Prostate gland (tissue), 2 donors: ENCODE measurements around the gene CRYBB2. TPM values are rescaled to one million over a fixed set of nuclear protein-coding genes. Genes with fewer than 3 reads are reported as not detected.

Source experiments
- DNase-seq: peaks from one replicate; pipeline ENCODE4 v3.0.0-alpha.2; 2019; ENCODE audit warnings: low spot score
- H3K27ac ChIP-seq, 2 donors: fragments of 200-600 bp; sonication (generic); 2 replicates each; pipeline ENCODE4 v1.5.1; 2017 to 2019
- H3K27me3 ChIP-seq: fragments of 200-600 bp; sonication (generic); replicated peaks from 2 replicates; pipeline ENCODE4 v1.5.1; 2019; ENCODE audit not compliant: insufficient read depth
- H3K36me3 ChIP-seq, 2 donors: fragments of 200-600 bp; sonication (generic); 1 replicate in 1 of 2; 2 replicates in 1 of 2; pipeline versions ENCODE4 v1.5.1 to v1.8.1; 2017 to 2019
- H3K4me1 ChIP-seq: fragments of 200-600 bp; sonication (generic); replicated peaks from 2 replicates; pipeline ENCODE4 v1.5.1; 2019
- H3K4me3 ChIP-seq, 2 donors: fragments of 200-600 bp; sonication (generic); 2 replicates each; pipeline ENCODE4 v1.5.1; 2017 to 2019
- H3K9me3 ChIP-seq: fragments of 200-600 bp; sonication (generic); 2 replicates; pipeline ENCODE4 v1.5.1; 2017
- CTCF ChIP-seq, 4 experiments: fragments of 200-600 bp in 2 of 4; fragments of 450-650 bp in 2 of 4; sonication (generic) in 2 of 4; IDR thresholded peaks; 1 replicate in 3 of 4; 2 replicates in 1 of 4; pipeline ENCODE4 v1.5.1; 2016 to 2019; ENCODE audit warnings: antibody characterized with exemption in 4 of 4, mild to moderate bottlenecking in 2 of 4, moderate library complexity in 2 of 4
- POLR2A ChIP-seq: fragments of 450-650 bp; IDR thresholded peaks from one replicate; pipeline ENCODE4 v1.6.1; 2016; ENCODE audit warnings: antibody characterized with exemption, mild to moderate bottlenecking
- POLR2AphosphoS5 ChIP-seq: sonication (generic); formaldehyde crosslinking; IDR thresholded peaks from one replicate; pipeline ENCODE4 v1.6.1; 2017; ENCODE audit warnings: antibody characterized with exemption
- WGBS: methylation state at CpG from one replicate; pipeline ENCODE4 v1.1.5; 2018; 5-methylcytosine and 5-hydroxymethylcytosine counted together
- intact Hi-C: fragments of 100-400 bp; cut with DNase I; formaldehyde crosslinking; loops from one replicate; pipeline ENCODE4 v1.14.2; 2022
- total RNA-seq, 2 donors: library from RNA; depleted of rRNA; stranded (reverse); fragments of >200 nt; gene quantifications; one replicate each; pipeline ENCODE4 v1.1.0, GENCODE V29; 2016

The CRYBB2 gene
- total RNA-seq, 2 donors from 2014 or later = 1.9 TPM; not detected in 1

GRCh38 chr22:25182131-25183110, 37.0 kb upstream of the CRYBB2 start:
- 88% methylated on average over 9 of the region's 10 CpGs for WGBS
- Histone ChIP-seq H3K36me3 (peaks cover 0 to 4% of the 10 kb centered on the region in 2 donors), H3K9me3 (no peaks in the 10 kb centered on the region), H3K4me1 (no peaks in the 10 kb centered on the region), H3K4me3 (no peak overlapping the region), H3K27me3 (no peaks in the 10 kb centered on the region), H3K27ac (no peak overlapping the region)
- intact Hi-C loops = no loop called here
- no peak for TF ChIP-seq POLR2AphosphoS5
- TF ChIP-seq POLR2A = no peak
- TF ChIP-seq CTCF (IDR thresholded peaks at IDR 0.05) = no peak
- DNase-seq = no peak

- no peak overlapping the region for H3K4me3 ChIP-seq
- no peak overlapping the region for H3K27ac ChIP-seq
- 84% methylated on average over 12 of the region's 12 CpGs for WGBS
- no peak for TF ChIP-seq POLR2A
- no peak for TF ChIP-seq POLR2AphosphoS5
- TF ChIP-seq CTCF (IDR thresholded peaks at IDR 0.05) = no peak
- peaks cover 0 to 4% of the 10 kb centered on the region in 2 donors for H3K36me3 ChIP-seq
- H3K4me1 ChIP-seq = no peaks in the 10 kb centered on the region
- DNase-seq = no peak
- no peaks in the 10 kb centered on the region for H3K9me3 ChIP-seq
- H3K27me3 ChIP-seq = no peaks in the 10 kb centered on the region
- intact Hi-C loops = no loop called here
These were observed 35.4 kb upstream of the CRYBB2 start for GRCh38 chr22:25183949-25184619.

- Histone ChIP-seq H3K4me3 (no peak overlapping the region), H3K36me3 (peaks cover 0 to 4% of the 10 kb centered on the region in 2 donors), H3K4me1 (no peaks in the 10 kb centered on the region), H3K27me3 (no peaks in the 10 kb centered on the region), H3K27ac (no peak overlapping the region), H3K9me3 (no peaks in the 10 kb centered on the region)
- TF ChIP-seq CTCF (IDR thresholded peaks at IDR 0.05) (no peak), POLR2A (no peak), POLR2AphosphoS5 (no peak)
- 88% methylated on average over 3 of the region's 3 CpGs for WGBS
- intact Hi-C loops = no loop called here
- DNase-seq = no peak
These were observed 33.3 kb upstream of the CRYBB2 start for GRCh38 chr22:25186140-25186539.

GRCh38 chr22:25187469-25187868, 32.0 kb upstream of the CRYBB2 start:
- H3K9me3 ChIP-seq = no peaks in the 10 kb centered on the region
- no peaks in the 10 kb centered on the region for H3K4me1 ChIP-seq
- WGBS = 84% methylated on average over 6 of the region's 6 CpGs
- no peak overlapping the region for H3K4me3 ChIP-seq
- H3K27ac ChIP-seq = no peak overlapping the region
- no peaks in the 10 kb centered on the region for H3K27me3 ChIP-seq
- intact Hi-C loops = no loop called here
- H3K36me3 ChIP-seq = peaks cover 0 to 4% of the 10 kb centered on the region in 2 donors
- DNase-seq = no peak
- TF ChIP-seq POLR2A (no peak), POLR2AphosphoS5 (no peak), CTCF (IDR thresholded peaks at IDR 0.05) (no peak)
